ENCODE data around the gene MIA.

GRCh38 chr19:40768869-40769268 is 6.5 kb upstream of the MIA start:
- TF ChIP-seq CTCF (IDR thresholded peaks at IDR 0.05) (no peak), POLR2A (IDR thresholded peaks at IDR 0.05) (no peak)

All from lower leg skin (tissue), 3 donors.